Smooth muscle cell (in vitro differentiated cells): ENCODE results near the gene SLC8A3. TPM values are rescaled to one million over a fixed set of nuclear protein-coding genes. Genes with fewer than 3 reads are reported as not detected.

Experiments
- DNase-seq: peaks from one replicate; lab custom pipeline; 2025; ENCODE audit not compliant: unreplicated experiment; lab: John Stamatoyannopoulos, UW
- H2AFZ ChIP-seq: fragments of 200-600 bp; sonication (generic); 2 replicates; pipeline ENCODE4 v1.6.0; 2016; ENCODE audit warnings: antibody characterized with exemption, low read depth, mild to moderate bottlenecking
- H3F3A ChIP-seq: fragments of 200-600 bp; sonication (generic); 2 replicates; pipeline ENCODE4 v1.6.0; 2017; ENCODE audit warnings: antibody characterized with exemption, low read depth
- H3K27ac ChIP-seq: fragments of 200-600 bp; sonication (generic); 2 replicates; pipeline ENCODE4 v1.5.1; 2016; ENCODE audit warnings: low read depth, mild to moderate bottlenecking
- H3K27me3 ChIP-seq: fragments of 200-600 bp; sonication (generic); 2 replicates; pipeline ENCODE4 v1.6.1; 2016; ENCODE audit warnings: low read depth, mild to moderate bottlenecking
- H3K36me3 ChIP-seq: fragments of 200-600 bp; sonication (generic); 2 replicates; pipeline ENCODE4 v1.5.1; 2016; ENCODE audit warnings: low read depth
- H3K4me1 ChIP-seq: fragments of 200-600 bp; sonication (generic); 2 replicates; pipeline ENCODE4 v1.5.1; 2016; ENCODE audit warnings: low read depth
- H3K4me2 ChIP-seq: fragments of 200-600 bp; sonication (generic); 2 replicates; pipeline ENCODE4 v1.6.0; 2016; ENCODE audit warnings: mild to moderate bottlenecking
- H3K4me3 ChIP-seq: fragments of 200-600 bp; sonication (generic); 2 replicates; pipeline ENCODE4 v1.5.1; 2016; ENCODE audit warnings: mild to moderate bottlenecking
- H3K79me2 ChIP-seq: fragments of 200-600 bp; sonication (generic); 2 replicates; pipeline ENCODE4 v1.6.0; 2016; ENCODE audit warnings: low read depth, mild to moderate bottlenecking
- H3K9ac ChIP-seq: fragments of 200-600 bp; sonication (generic); 2 replicates; pipeline ENCODE4 v1.6.0; 2016; ENCODE audit warnings: low read depth
- H3K9me3 ChIP-seq: fragments of 200-600 bp; sonication (generic); replicated peaks from 2 replicates; pipeline ENCODE4 v1.5.1; 2016; ENCODE audit warnings: low read depth
- H4K20me1 ChIP-seq: fragments of 200-600 bp; sonication (generic); 2 replicates; pipeline ENCODE4 v1.6.0; 2016; ENCODE audit warnings: low read depth
- CTCF ChIP-seq: fragments of 200-600 bp; sonication (generic); IDR thresholded peaks from 2 replicates; pipeline ENCODE4 v1.5.1; 2017; ENCODE audit warnings: borderline replicate concordance, mild to moderate bottlenecking, antibody characterized with exemption; ENCODE audit not compliant: insufficient read depth, poor library complexity, severe bottlenecking
- WGBS: methylation state at CpG from one replicate; pipeline ENCODE4 v1.1.7; 2016; ENCODE audit warnings: low lambda C conversion rate; 5-methylcytosine and 5-hydroxymethylcytosine counted together
- polyA plus RNA-seq: library from polyadenylated mRNA; unstranded; fragments of >200 nt; fragmentation: Nextera tagmentation; extraction: Ambion mirVana; gene quantifications from 2 replicates; pipeline ENCODE4 v1.2.1, GENCODE V29; 2016
- total RNA-seq: library from RNA; depleted of rRNA; stranded (reverse); fragments of >200 nt; gene quantifications from 2 replicates; pipeline ENCODE4 v1.2.3, GENCODE V29; 2014

The SLC8A3 gene
- total and polyA plus RNA-seq, 2 experiments from 2014 or later = not detected

DNA sequence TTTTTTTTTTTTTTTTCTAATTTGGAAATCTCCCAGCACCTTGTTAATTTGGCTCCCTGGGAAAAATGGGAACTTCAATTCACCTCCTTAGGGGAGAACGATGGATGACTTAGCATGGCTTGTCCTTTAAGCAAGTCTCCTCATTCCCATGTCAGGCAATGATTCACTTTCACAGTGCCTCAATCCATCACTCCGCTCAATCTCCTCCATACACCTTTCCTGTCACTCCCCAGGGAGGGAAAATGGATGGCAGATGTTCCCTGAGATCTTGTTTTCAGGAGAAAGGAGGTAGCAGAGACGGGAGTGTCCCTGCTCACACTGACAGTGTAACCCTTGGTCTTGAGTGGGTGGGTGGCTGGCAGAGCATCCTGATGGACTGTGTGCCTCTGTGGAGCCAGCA lies 51.0 kb downstream of the SLC8A3 start:
- H3K9ac ChIP-seq = no peak overlapping the region
- H4K20me1 ChIP-seq = no peaks in the 10 kb centered on the region
- no peak for DNase-seq
- H3K27me3 ChIP-seq = peaks cover 35% of the 10 kb centered on the region
- H3K36me3 ChIP-seq = no peaks in the 10 kb centered on the region
- H3K79me2 ChIP-seq = no peaks in the 10 kb centered on the region
- H3F3A ChIP-seq = no peaks in the 10 kb centered on the region
- WGBS = 85% methylated on average over 3 of the region's 3 CpGs
- H3K4me1 ChIP-seq = no peaks in the 10 kb centered on the region
- no peak overlapping the region for H3K27ac ChIP-seq
- no peak overlapping the region for H3K4me2 ChIP-seq
- no peak for TF ChIP-seq CTCF
- H2AFZ ChIP-seq = no peak overlapping the region
- no peaks in the 10 kb centered on the region for H3K9me3 ChIP-seq
- no peak overlapping the region for H3K4me3 ChIP-seq

- H3K27ac ChIP-seq = no peak overlapping the region
- peaks cover 40% of the 10 kb centered on the region for H3K27me3 ChIP-seq
- H3K9ac ChIP-seq = no peak overlapping the region
- no peak overlapping the region for H2AFZ ChIP-seq
- no peaks in the 10 kb centered on the region for H3K9me3 ChIP-seq
- no peak for DNase-seq
- TF ChIP-seq CTCF = no peak
- no peak overlapping the region for H3K4me3 ChIP-seq
- no peaks in the 10 kb centered on the region for H3K4me1 ChIP-seq
- H3K79me2 ChIP-seq = no peaks in the 10 kb centered on the region
- H3K36me3 ChIP-seq = no peaks in the 10 kb centered on the region
- H4K20me1 ChIP-seq = no peaks in the 10 kb centered on the region
- no peak overlapping the region for H3K4me2 ChIP-seq
- no peaks in the 10 kb centered on the region for H3F3A ChIP-seq
- 91% methylated on average over 2 of the region's 2 CpGs for WGBS
Measured at GRCh38 chr14:70133461-70133860, 55.3 kb downstream of the SLC8A3 start.

GRCh38 chr14:70130482-70130881 lies 58.3 kb downstream of the SLC8A3 start:
- WGBS = 83% methylated on average over 1 of the region's 1 CpG
- Histone ChIP-seq H4K20me1 (no peaks in the 10 kb centered on the region), H3K27ac (no peak overlapping the region), H3K79me2 (no peaks in the 10 kb centered on the region), H3K4me3 (no peak overlapping the region), H3K4me1 (no peaks in the 10 kb centered on the region), H3F3A (no peaks in the 10 kb centered on the region), H3K27me3 (peaks cover 32% of the 10 kb centered on the region), H3K4me2 (no peak overlapping the region), H3K9me3 (no peaks in the 10 kb centered on the region), H3K9ac (no peak overlapping the region), H2AFZ (no peak overlapping the region), H3K36me3 (no peaks in the 10 kb centered on the region)
- no peak for TF ChIP-seq CTCF
- DNase-seq = no peak

- H3F3A ChIP-seq = no peaks in the 10 kb centered on the region
- no peaks in the 10 kb centered on the region for H3K4me1 ChIP-seq
- H3K4me2 ChIP-seq = no peak overlapping the region
- H3K9me3 ChIP-seq = no peaks in the 10 kb centered on the region
- no peak overlapping the region for H3K9ac ChIP-seq
- 91% methylated on average over 7 of the region's 7 CpGs for WGBS
- H2AFZ ChIP-seq = no peak overlapping the region
- H3K36me3 ChIP-seq = no peaks in the 10 kb centered on the region
- DNase-seq = no peak
- peaks cover 13% of the 10 kb centered on the region for H3K27me3 ChIP-seq
- TF ChIP-seq CTCF = no peak
- no peaks in the 10 kb centered on the region for H4K20me1 ChIP-seq
- no peak overlapping the region for H3K27ac ChIP-seq
- no peaks in the 10 kb centered on the region for H3K79me2 ChIP-seq
- no peak overlapping the region for H3K4me3 ChIP-seq
Measured at GRCh38 chr14:70127186-70127585, 61.6 kb downstream of the SLC8A3 start.
